Tibial nerve (tissue), 4 donors: ENCODE measurements around the gene PIK3CB. TPM values are rescaled to one million over a fixed set of nuclear protein-coding genes. Genes with fewer than 3 reads are reported as not detected.

Experiments used
- DNase-seq, 2 donors: peaks; one replicate each; pipeline ENCODE4 v3.0.0-alpha.2; 2019; ENCODE audit warnings: low spot score in 2 of 2
- H3K27ac ChIP-seq, 4 donors: fragments of 200-600 bp; sonication (generic) in 3 of 4; one replicate each; pipeline ENCODE4 v1.5.1; 2017 to 2019; ENCODE audit warnings: mild to moderate bottlenecking in 1 of 4
- H3K27me3 ChIP-seq, 2 donors: fragments of 200-600 bp; sonication (generic) in 1 of 2; one replicate each; pipeline versions ENCODE4 v1.5.1 to v1.6.0; 2017 to 2019
- H3K36me3 ChIP-seq, 3 donors: fragments of 200-600 bp; sonication (generic); one replicate each; pipeline ENCODE4 v1.5.1; 2018 to 2019
- H3K4me1 ChIP-seq, 4 donors: fragments of 200-600 bp; sonication (generic) in 3 of 4; one replicate each; pipeline ENCODE4 v1.5.1; 2017 to 2019
- H3K4me3 ChIP-seq, 4 donors: fragments of 200-600 bp; sonication (generic) in 3 of 4; one replicate each; pipeline ENCODE4 v1.5.1; 2017 to 2019; ENCODE audit warnings: mild to moderate bottlenecking in 1 of 4, moderate library complexity in 1 of 4
- H3K9me3 ChIP-seq, 4 donors: fragments of 200-600 bp; sonication (generic) in 3 of 4; one replicate each; pipeline ENCODE4 v1.5.1; 2017 to 2019
- CTCF ChIP-seq, 5 experiments: fragments of 200-600 bp in 3 of 5; fragments of 450-650 bp in 2 of 5; sonication (generic) in 3 of 5; IDR thresholded peaks; one replicate each; pipeline ENCODE4 v1.5.1; 2016 to 2019; ENCODE audit warnings: antibody characterized with exemption in 5 of 5, mild to moderate bottlenecking in 3 of 5, moderate library complexity in 2 of 5
- EP300 ChIP-seq, 2 donors: sonication (generic); formaldehyde crosslinking; IDR thresholded peaks; one replicate each; pipeline ENCODE4 v1.6.1; 2017; ENCODE audit warnings: antibody characterized with exemption in 2 of 2, mild to moderate bottlenecking in 1 of 2
- POLR2A ChIP-seq, 2 donors: fragments of 450-650 bp; IDR thresholded peaks; one replicate each; pipeline ENCODE4 v1.6.1; 2017; ENCODE audit warnings: antibody characterized with exemption in 2 of 2, mild to moderate bottlenecking in 2 of 2, moderate library complexity in 2 of 2
- WGBS, 2 donors: methylation state at CpG; one replicate each; pipeline ENCODE4 v1.1.5; 2018; 5-methylcytosine and 5-hydroxymethylcytosine counted together
- total RNA-seq, 4 donors: library from RNA; depleted of rRNA; stranded (reverse); fragments of >200 nt; gene quantifications; one replicate each; pipeline ENCODE4 v1.1.0, GENCODE V29; 2016

The PIK3CB gene
- total RNA-seq, 4 donors from 2014 or later, result 11.2 to 32.1 (median 27.2) TPM

GRCh38 chr3:138801792-138802191, 32.9 kb downstream of the PIK3CB start:
- DNase-seq, result no peak
- Histone ChIP-seq H3K27ac (no peak overlapping the region), H3K27me3 (no peaks in the 10 kb centered on the region), H3K4me3 (no peak overlapping the region), H3K36me3 (peaks cover 0 to 7% (median 0%) of the 10 kb centered on the region in 3 donors), H3K4me1 (peaks cover 0 to 5% (median 0%) of the 10 kb centered on the region in 4 donors), H3K9me3 (no peaks in the 10 kb centered on the region)
- no peak for TF ChIP-seq POLR2A (IDR thresholded peaks at IDR 0.05)
- TF ChIP-seq CTCF (IDR thresholded peaks at IDR 0.05), result no peak
- no peak for TF ChIP-seq EP300 (IDR thresholded peaks at IDR 0.05)
- WGBS, 2 donors, result 92 to 99% methylated on average over 3 of the region's 3 CpGs

- H3K4me3 ChIP-seq, result no peak overlapping the region
- no peaks in the 10 kb centered on the region for H3K27me3 ChIP-seq
- H3K27ac ChIP-seq, result no peak overlapping the region
- peaks cover 0 to 5% (median 0%) of the 10 kb centered on the region in 4 donors for H3K4me1 ChIP-seq
- H3K9me3 ChIP-seq, result no peaks in the 10 kb centered on the region
- peaks cover 0 to 2% (median 0%) of the 10 kb centered on the region in 3 donors for H3K36me3 ChIP-seq
- TF ChIP-seq EP300 (IDR thresholded peaks at IDR 0.05) (no peak), POLR2A (IDR thresholded peaks at IDR 0.05) (no peak), CTCF (IDR thresholded peaks at IDR 0.05) (no peak)
- no peak for DNase-seq
- WGBS, 2 donors, result 93 to 96% methylated on average over 2 of the region's 2 CpGs
Measured at GRCh38 chr3:138800248-138800647, 34.5 kb downstream of the PIK3CB start.

GRCh38 chr3:138799822-138800221, 34.9 kb downstream of the PIK3CB start:
- Histone ChIP-seq H3K27ac (no peak overlapping the region), H3K27me3 (no peaks in the 10 kb centered on the region), H3K4me1 (peaks cover 0 to 5% (median 0%) of the 10 kb centered on the region in 4 donors), H3K4me3 (no peak overlapping the region), H3K9me3 (no peaks in the 10 kb centered on the region), H3K36me3 (peaks cover 0 to 6% (median 0%) of the 10 kb centered on the region in 3 donors)
- 94 to 95% methylated on average over 3 of the region's 3 CpGs for WGBS, 2 donors
- no peak for DNase-seq
- TF ChIP-seq POLR2A (IDR thresholded peaks at IDR 0.05), result no peak
- TF ChIP-seq EP300 (IDR thresholded peaks at IDR 0.05), result no peak
- TF ChIP-seq CTCF (IDR thresholded peaks at IDR 0.05), result no peak

- DNase-seq, result no peak
- no peaks in the 10 kb centered on the region for H3K9me3 ChIP-seq
- peaks cover 0 to 5% (median 0%) of the 10 kb centered on the region in 4 donors for H3K4me1 ChIP-seq
- H3K36me3 ChIP-seq, result peaks cover 0 to 28% (median 0%) of the 10 kb centered on the region in 3 donors
- H3K27ac ChIP-seq, result no peak overlapping the region
- no peaks in the 10 kb centered on the region for H3K27me3 ChIP-seq
- WGBS, 2 donors, result 64 to 65% methylated on average over 1 of the region's 1 CpG
- H3K4me3 ChIP-seq, result no peak overlapping the region
- TF ChIP-seq CTCF (IDR thresholded peaks at IDR 0.05) (no peak), EP300 (IDR thresholded peaks at IDR 0.05) (no peak), POLR2A (IDR thresholded peaks at IDR 0.05) (no peak)
Measured at GRCh38 chr3:138797508-138798038, 37.2 kb downstream of the PIK3CB start.

GRCh38 chr3:138796761-138797160, 38.0 kb downstream of the PIK3CB start:
- H3K9me3 ChIP-seq, result no peaks in the 10 kb centered on the region
- H3K4me3 ChIP-seq, result no peak overlapping the region
- no peak overlapping the region for H3K27ac ChIP-seq
- H3K27me3 ChIP-seq, result no peaks in the 10 kb centered on the region
- peaks cover 0 to 5% (median 0%) of the 10 kb centered on the region in 4 donors for H3K4me1 ChIP-seq
- 95 to 96% methylated on average over 5 of the region's 5 CpGs for WGBS, 2 donors
- DNase-seq, result no peak
- peaks cover 0 to 36% (median 0%) of the 10 kb centered on the region in 3 donors for H3K36me3 ChIP-seq
- TF ChIP-seq CTCF (IDR thresholded peaks at IDR 0.05), result no peak
- no peak for TF ChIP-seq EP300 (IDR thresholded peaks at IDR 0.05)
- TF ChIP-seq POLR2A (IDR thresholded peaks at IDR 0.05), result no peak
